ENCODE data around the gene ERI2. TPM values are rescaled to one million over a fixed set of nuclear protein-coding genes. Genes with fewer than 3 reads are reported as not detected.

Gene ERI2
- total and polyA plus RNA-seq, 2 of the 4 experiments (the other 2 are of a cell fraction), result 7.5 to 10.2 TPM

GRCh38 chr16:20760346-20760745, 45.9 kb downstream of the ERI2 start:
- Histone ChIP-seq H4K20me1 (ENCODE audit: insufficient read depth, low read length) (no peaks in the 10 kb centered on the region), H2BK15ac (ENCODE audit: low read depth, low read length) (no peak overlapping the region), H3K4me1 (ENCODE audit: control insufficient read depth, insufficient read depth, low read length) (no peaks in the 10 kb centered on the region), H4K8ac (ENCODE audit: low read depth in 2 of 2, low read length in 2 of 2) (no peak overlapping the region), H3K56ac (ENCODE audit: extremely low read depth, insufficient read depth, low read length) (no peak overlapping the region), H3K9me3 (ENCODE audit: control insufficient read depth, insufficient read depth, low read length) (no peaks in the 10 kb centered on the region), H3K36me3 (ENCODE audit: control insufficient read depth, insufficient read depth, low read length) (no peaks in the 10 kb centered on the region), H3K23ac (ENCODE audit: low read depth, low read length) (no peak overlapping the region), H3K9me1 (ENCODE audit: insufficient read depth, low read length) (no peaks in the 10 kb centered on the region), H3K18ac (ENCODE audit: low read depth, low read length) (no peak overlapping the region), H3K4me2 (ENCODE audit: low read depth, low read length) (no peak overlapping the region), H2BK5ac (ENCODE audit: low read depth, low read length, poor library complexity, severe bottlenecking) (no peak overlapping the region), H3K79me1 (ENCODE audit: low read depth in 1 of 2, low read length in 2 of 2) (no peaks in the 10 kb centered on the region), H4K5ac (ENCODE audit: low read depth, low read length) (no peak overlapping the region), H2BK20ac (ENCODE audit: low read depth, low read length) (no peak overlapping the region), H2AFZ (replicated peaks; ENCODE audit: low read length, poor library complexity) (no peak overlapping the region), H2AK5ac (ENCODE audit: low read depth, low read length) (no peak overlapping the region), H3K14ac (replicated peaks; ENCODE audit: low read depth, low read length) (no peak overlapping the region), H3K9ac (ENCODE audit: low read depth, low read length) (no peak overlapping the region), H3K27me3 (ENCODE audit: control insufficient read depth, insufficient read depth, low read length) (no peaks in the 10 kb centered on the region), H2BK120ac (ENCODE audit: low read depth, low read length) (no peak overlapping the region), H2AK9ac (replicated peaks; ENCODE audit: low read depth, low read length, poor library complexity) (no peak overlapping the region), H4K91ac (ENCODE audit: insufficient read depth, low read depth, low read length) (no peak overlapping the region), H3K27ac (ENCODE audit: insufficient read depth, low read length) (no peak overlapping the region), H3K4ac (ENCODE audit: low read depth, low read length) (no peak overlapping the region), H3K4me3 (ENCODE audit: insufficient read depth, low read depth, low read length) (no peak overlapping the region)
- intact Hi-C loops (cut with micrococcal nuclease) (no loop called here), in situ Hi-C loops (cut with MboI; ENCODE audit: low sequenced_read_pairs) (no loop called here), dilution Hi-C loops (cut with HindIII; ENCODE audit: low sequenced_read_pairs, unreplicated experiment) (no loop called here)
- no peak for TF ChIP-seq MAZ (IDR thresholded peaks at IDR 0.05; ENCODE audit: borderline replicate concordance, low read depth, low read length)
- no peak for TF ChIP-seq BHLHE40 (IDR thresholded peaks at IDR 0.05; ENCODE audit: low read depth, low read length)
- no peak for TF ChIP-seq CTCF (conservative IDR thresholded peaks at IDR 0.05; ENCODE audit: low read depth, low read length)
- TF ChIP-seq MXI1 (IDR thresholded peaks at IDR 0.05; ENCODE audit: borderline replicate concordance, low read depth, low read length), result no peak
- TF ChIP-seq SMC3 (IDR thresholded peaks at IDR 0.05; ENCODE audit: low read depth, low read length), result no peak
- no peak for TF ChIP-seq RAD21 (IDR thresholded peaks at IDR 0.05; ENCODE audit: low read length)
- TF ChIP-seq NFE2L2 (IDR thresholded peaks at IDR 0.05; ENCODE audit: low read depth, low read length), result no peak
- TF ChIP-seq, protein P1, sequence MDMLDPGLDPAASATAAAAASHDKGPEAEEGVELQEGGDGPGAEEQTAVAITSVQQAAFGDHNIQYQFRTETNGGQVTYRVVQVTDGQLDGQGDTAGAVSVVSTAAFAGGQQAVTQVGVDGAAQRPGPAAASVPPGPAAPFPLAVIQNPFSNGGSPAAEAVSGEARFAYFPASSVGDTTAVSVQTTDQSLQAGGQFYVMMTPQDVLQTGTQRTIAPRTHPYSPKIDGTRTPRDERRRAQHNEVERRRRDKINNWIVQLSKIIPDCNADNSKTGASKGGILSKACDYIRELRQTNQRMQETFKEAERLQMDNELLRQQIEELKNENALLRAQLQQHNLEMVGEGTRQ (IDR thresholded peaks at IDR 0.05; ENCODE audit: low read depth, low read length), result no peak
- no peak for TF ChIP-seq MAFK (IDR thresholded peaks at IDR 0.05; ENCODE audit: low read depth, low read length)
- no peak for TF ChIP-seq POLR2A (IDR thresholded peaks at IDR 0.05; ENCODE audit: low read depth, low read length)
- no peak for TF ChIP-seq RFX5 (IDR thresholded peaks at IDR 0.05; ENCODE audit: low read depth, low read length)
- TF ChIP-seq FOS (IDR thresholded peaks at IDR 0.05; ENCODE audit: low read depth, low read length), result no peak
- TF ChIP-seq CEBPB (IDR thresholded peaks at IDR 0.05; ENCODE audit: low read depth, low read length), result no peak
- TF ChIP-seq RCOR1 (IDR thresholded peaks at IDR 0.05; ENCODE audit: insufficient replicate concordance, low read length), result no peak
- TF ChIP-seq CHD1 (IDR thresholded peaks at IDR 0.05; ENCODE audit: low read depth, low read length), result no peak
- TF ChIP-seq, protein P2, sequence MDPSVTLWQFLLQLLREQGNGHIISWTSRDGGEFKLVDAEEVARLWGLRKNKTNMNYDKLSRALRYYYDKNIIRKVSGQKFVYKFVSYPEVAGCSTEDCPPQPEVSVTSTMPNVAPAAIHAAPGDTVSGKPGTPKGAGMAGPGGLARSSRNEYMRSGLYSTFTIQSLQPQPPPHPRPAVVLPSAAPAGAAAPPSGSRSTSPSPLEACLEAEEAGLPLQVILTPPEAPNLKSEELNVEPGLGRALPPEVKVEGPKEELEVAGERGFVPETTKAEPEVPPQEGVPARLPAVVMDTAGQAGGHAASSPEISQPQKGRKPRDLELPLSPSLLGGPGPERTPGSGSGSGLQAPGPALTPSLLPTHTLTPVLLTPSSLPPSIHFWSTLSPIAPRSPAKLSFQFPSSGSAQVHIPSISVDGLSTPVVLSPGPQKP (IDR thresholded peaks at IDR 0.05; ENCODE audit: borderline replicate concordance, low read depth, low read length), result no peak
- DNase-seq (no peak), ATAC-seq (ENCODE audit: low read depth) (no peak)
- CTCF ChIA-PET, result no interaction called here
- no CpG with 5 or more reads among the region's 2 CpGs for WGBS, 2 experiments (ENCODE audit: extremely low coverage in 2 of 2, insufficient read length in 1 of 2)
- POLR2A ChIA-PET (ENCODE audit: unreplicated experiment), result no interaction called here
- BruUV-seq (replicated peaks), result no TSS peak

Measured in IMR-90 (cell line).